22Rv1 (cell line): ENCODE data around the gene RPTOR.

Experiments used
- H3K27ac ChIP-seq: fragments of 450-650 bp; 2 replicates; pipeline ENCODE4 v1.5.1; 2017
- ZFX ChIP-seq: fragments of 450-650 bp; IDR thresholded peaks from 2 replicates; pipeline ENCODE4 v1.6.1; 2017; ENCODE audit warnings: antibody characterized with exemption, borderline replicate concordance
- TF ChIP-seq, protein P1 (sequence below): fragments of 450-650 bp; IDR thresholded peaks from 2 replicates; pipeline ENCODE4 v1.5.1; 2017; ENCODE audit warnings: mild to moderate bottlenecking

The RPTOR gene

DNA sequence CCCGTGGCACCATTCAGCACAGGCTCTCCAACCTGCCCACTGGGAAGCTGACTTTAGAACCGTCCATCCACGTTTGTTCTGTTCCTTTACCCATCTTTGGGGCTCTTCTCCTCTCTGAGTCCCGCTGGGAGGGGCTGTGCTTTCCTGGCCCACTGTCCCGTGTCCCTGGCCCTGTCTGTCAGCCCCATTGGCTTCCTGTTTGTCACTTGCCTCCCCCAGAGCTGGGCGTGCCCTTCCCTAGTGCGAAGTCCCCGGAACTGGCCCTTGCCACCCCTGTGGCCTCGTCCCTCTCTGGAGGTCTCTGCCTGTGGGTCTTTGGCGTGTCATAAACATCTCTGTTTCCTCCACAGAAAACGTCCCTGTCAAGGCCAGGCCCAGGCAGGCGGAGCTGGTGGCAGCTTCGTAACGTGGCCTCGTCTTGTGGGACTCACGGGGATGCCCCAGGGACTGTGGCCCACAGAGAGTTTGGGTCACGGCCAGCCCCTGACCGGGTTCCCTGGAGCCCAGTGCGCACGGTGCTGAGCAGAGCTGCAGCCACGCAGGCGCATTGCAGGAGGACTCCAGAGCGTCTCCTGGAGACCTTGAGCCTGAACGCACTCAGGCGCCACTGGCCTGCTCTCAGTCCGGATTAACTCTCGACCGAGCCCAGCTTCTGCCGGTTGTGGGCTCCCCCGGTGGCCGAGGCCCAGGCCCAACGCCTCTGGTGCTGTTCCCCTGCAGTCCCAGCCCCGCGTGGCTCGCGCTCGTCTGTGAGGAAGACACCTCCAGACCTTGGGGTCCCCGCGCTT, 454.3 kb downstream of the RPTOR start:
- H3K27ac ChIP-seq = no peak overlapping the region
- TF ChIP-seq, protein P1, sequence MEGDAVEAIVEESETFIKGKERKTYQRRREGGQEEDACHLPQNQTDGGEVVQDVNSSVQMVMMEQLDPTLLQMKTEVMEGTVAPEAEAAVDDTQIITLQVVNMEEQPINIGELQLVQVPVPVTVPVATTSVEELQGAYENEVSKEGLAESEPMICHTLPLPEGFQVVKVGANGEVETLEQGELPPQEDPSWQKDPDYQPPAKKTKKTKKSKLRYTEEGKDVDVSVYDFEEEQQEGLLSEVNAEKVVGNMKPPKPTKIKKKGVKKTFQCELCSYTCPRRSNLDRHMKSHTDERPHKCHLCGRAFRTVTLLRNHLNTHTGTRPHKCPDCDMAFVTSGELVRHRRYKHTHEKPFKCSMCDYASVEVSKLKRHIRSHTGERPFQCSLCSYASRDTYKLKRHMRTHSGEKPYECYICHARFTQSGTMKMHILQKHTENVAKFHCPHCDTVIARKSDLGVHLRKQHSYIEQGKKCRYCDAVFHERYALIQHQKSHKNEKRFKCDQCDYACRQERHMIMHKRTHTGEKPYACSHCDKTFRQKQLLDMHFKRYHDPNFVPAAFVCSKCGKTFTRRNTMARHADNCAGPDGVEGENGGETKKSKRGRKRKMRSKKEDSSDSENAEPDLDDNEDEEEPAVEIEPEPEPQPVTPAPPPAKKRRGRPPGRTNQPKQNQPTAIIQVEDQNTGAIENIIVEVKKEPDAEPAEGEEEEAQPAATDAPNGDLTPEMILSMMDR = no peak
- TF ChIP-seq ZFX = no peak

DNA sequence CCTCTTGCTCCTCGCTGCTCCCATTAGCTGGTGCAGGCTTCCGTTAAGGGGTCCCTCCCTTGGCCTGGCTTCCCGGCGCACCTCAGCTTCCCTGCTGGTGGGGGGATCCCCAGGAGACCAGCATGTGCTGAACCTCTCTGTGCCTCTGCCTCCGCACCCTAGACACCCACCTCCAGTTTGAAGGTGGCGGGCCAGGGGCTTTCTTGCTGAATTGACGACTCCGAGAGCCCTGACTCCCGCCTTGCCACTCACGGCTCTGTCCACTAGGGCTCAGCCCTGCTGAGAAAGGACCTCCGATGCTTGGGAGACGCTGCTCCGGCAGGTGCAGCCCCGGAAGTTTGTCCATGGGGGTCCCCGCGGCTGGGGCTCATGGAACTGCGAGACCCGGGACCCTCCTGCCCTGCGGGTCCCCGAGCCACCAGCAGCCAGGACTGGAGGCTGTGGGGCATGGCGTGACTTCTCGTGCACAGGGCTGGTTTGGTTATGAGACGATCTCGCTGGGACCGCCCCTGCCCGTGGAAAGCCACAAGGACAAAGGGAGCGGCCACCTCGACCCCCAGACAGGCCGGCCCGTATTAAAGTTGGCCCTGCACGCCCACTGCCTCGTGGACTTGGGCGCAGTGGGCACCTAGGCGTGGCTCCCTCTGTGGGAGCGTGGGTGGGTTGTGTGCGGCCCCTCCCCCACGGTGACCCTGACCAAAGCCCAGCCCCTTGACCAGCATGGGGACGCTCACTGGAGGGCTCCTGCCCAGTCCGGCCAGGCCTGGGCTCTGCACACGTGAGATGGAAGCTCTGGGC, 455.1 kb downstream of the RPTOR start:
- no peak overlapping the region for H3K27ac ChIP-seq

DNA sequence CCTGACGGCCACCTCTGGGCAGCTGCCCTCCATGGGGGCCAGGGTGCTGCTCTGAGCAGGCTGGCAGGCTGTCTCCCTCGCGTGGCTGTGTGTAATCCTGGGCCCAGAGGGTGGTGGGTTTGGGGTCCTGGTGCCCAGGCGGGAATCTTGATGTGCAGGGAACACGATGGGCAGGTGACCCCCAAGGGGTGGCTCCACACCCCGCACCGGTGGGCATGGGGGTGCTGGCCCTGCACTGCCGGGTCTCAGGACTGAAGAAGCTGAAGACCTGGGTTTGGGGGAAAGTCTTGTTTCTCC, 455.6 kb downstream of the RPTOR start:
- no peak for TF ChIP-seq ZFX
- TF ChIP-seq, protein P1 = no peak
- H3K27ac ChIP-seq = no peak overlapping the region

More for the DNA sequence above, 455.1 kb downstream of the RPTOR start:
- TF ChIP-seq ZFX = no peak
- TF ChIP-seq, protein P1 = no peak

DNA sequence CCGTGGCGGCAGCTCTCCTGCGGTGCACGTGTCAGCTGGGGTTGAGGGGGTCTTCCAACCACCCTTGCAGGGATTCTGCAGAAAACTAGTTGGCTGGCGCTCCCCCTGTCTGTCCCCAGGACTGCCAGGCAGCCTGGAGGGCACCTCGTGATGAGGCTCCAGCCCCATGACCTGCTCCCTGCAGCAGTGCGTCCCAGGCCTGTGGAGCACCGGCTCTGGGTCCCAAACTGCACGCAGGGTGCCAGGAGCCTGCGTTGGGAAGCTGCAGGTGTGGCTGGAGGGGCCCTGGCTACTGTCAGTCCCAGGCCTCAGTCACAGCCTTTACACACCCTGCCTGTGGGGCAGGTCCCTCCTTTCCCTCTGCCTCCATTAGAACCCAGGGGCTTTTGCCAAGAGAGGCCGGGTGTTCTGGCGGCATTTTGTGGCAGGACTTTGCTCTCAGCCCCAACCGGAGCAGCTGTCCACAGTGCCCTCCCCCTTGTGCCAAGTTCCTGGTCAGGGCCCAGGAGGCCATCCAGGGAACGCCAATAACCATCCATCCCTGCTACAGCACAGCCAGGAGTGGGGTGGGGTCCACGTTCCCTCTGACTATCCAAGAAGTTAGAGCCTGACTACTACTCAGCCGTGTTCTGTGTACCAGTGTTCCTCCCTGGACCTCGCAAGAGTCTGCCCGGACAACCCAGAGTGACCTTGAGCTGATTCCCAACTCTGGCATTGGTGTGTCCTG, 456.2 kb downstream of the RPTOR start:
- no peak for TF ChIP-seq ZFX
- TF ChIP-seq, protein P1 = no peak
- H3K27ac ChIP-seq = no peak overlapping the region

DNA sequence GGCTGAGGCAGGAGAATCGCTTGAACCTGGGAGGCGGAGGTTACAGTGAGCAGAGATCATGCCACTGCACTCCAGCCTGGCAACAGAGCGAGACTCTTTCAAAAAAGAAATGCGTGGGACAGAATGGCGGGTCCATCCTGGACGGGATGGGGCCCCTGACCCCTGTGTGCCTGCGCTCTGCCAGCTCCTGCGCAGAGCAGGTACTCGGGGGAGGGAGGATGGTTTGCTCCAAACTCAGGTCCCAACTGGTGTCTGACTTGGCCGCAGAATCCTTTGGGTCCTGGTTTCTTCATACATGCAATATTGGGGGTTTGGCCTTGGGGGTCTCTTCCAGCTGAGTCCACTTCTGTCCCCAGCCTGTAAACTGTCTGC, 457.4 kb downstream of the RPTOR start:
- H3K27ac ChIP-seq = no peak overlapping the region
- TF ChIP-seq ZFX = no peak
- TF ChIP-seq, protein P1 = no peak

DNA sequence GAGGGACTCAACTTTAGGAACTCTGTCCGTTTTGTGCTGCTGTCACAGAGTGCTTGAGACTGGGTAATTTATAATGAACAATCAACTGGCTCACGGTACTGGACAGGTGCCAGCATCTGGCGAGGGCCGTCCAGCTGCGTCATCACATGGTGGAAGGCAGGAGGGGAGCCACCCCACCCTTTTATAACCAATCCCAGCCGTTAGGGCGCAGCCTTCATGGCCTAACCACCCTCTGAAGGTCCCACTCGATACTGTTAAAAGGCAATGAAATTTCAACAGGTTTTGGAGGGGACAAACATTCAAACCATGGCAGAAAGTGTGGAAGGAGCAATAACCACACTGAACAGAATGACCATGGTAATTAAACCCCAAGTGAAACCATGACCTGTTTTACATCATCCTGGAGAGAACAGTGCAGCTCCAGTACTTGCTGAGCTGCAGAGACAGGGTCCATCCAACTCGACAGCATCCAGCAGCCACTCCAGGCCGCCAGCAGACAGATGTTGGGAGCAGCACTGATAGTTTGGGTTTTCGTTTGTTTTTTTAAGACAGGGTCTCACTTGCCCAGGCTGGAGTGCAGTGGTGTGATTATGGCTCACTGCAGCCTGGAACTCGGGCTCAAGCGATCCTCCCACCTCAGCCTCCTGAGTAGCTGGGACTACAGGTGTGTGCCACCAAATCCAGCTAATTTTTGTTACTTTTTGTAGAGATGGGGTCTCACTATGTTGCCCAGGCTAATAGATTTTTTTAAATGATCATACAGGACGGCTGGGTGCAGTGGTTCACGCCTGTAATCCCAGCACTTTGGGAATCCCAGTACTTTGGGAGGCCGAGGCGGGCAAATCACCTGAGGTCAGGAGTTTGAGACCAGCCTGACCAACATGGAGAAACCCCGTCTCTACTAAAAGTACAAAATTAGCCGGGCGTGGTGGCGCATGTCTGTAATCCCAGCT, 458.0 kb downstream of the RPTOR start:
- TF ChIP-seq ZFX = no peak
- TF ChIP-seq, protein P1 = no peak
- H3K27ac ChIP-seq = no peak overlapping the region
